ENCODE results near the gene NOP9.

Gene NOP9

GRCh38 chr14:24314377-24315193 lies 14.9 kb downstream of the NOP9 start:
- H4K20me1 ChIP-seq (ENCODE audit: insufficient read depth, low read length), result no peaks in the 10 kb centered on the region
- peaks cover 32% of the 10 kb centered on the region for H3K4me1 ChIP-seq (ENCODE audit: insufficient read depth, low read length, severe bottlenecking)
- H3K27ac ChIP-seq (ENCODE audit: low read depth, low read length, poor library complexity, severe bottlenecking), result no peak overlapping the region
- no peak overlapping the region for H3K4me2 ChIP-seq (ENCODE audit: low read length)
- no peaks in the 10 kb centered on the region for H3K9me3 ChIP-seq (ENCODE audit: low read length)
- no peaks in the 10 kb centered on the region; the same call in 1 of the 2 replicates for H3K27me3 ChIP-seq (ENCODE audit: insufficient read depth, low read length)
- no peaks in the 10 kb centered on the region for H3F3A ChIP-seq (ENCODE audit: insufficient read depth, low read length)
- H2AFZ ChIP-seq (ENCODE audit: low read length), result no peak overlapping the region
- no peak overlapping the region for H3K4me3 ChIP-seq (ENCODE audit: low read depth, low read length, poor library complexity, severe bottlenecking)
- H3K9ac ChIP-seq (ENCODE audit: low read length), result no peak overlapping the region
- no peaks in the 10 kb centered on the region for H3K9me2 ChIP-seq (ENCODE audit: low read depth, low read length)
- TF ChIP-seq EZH2 (IDR thresholded peaks at IDR 0.05; ENCODE audit: borderline replicate concordance, low read length) (no peak), CTCF (IDR thresholded peaks at IDR 0.05; ENCODE audit: low read length) (no peak)
- H3K79me2 ChIP-seq (ENCODE audit: insufficient read depth, low read length), result no peaks in the 10 kb centered on the region
- H3K36me3 ChIP-seq (ENCODE audit: insufficient read depth, low read length), result no peaks in the 10 kb centered on the region

GRCh38 chr14:24315243-24315806 lies 15.7 kb downstream of the NOP9 start:
- Histone ChIP-seq H4K20me1 (ENCODE audit: insufficient read depth, low read length) (no peaks in the 10 kb centered on the region), H3K4me1 (ENCODE audit: insufficient read depth, low read length, severe bottlenecking) (peaks cover 25% of the 10 kb centered on the region), H3K9ac (ENCODE audit: low read length) (no peak overlapping the region), H2AFZ (ENCODE audit: low read length) (no peak overlapping the region), H3K27ac (ENCODE audit: low read depth, low read length, poor library complexity, severe bottlenecking) (no peak overlapping the region), H3F3A (ENCODE audit: insufficient read depth, low read length) (no peaks in the 10 kb centered on the region), H3K27me3 (ENCODE audit: insufficient read depth, low read length) (no peaks in the 10 kb centered on the region; the same call in 1 of the 2 replicates), H3K9me3 (ENCODE audit: low read length) (no peaks in the 10 kb centered on the region), H3K9me2 (ENCODE audit: low read depth, low read length) (no peaks in the 10 kb centered on the region), H3K36me3 (ENCODE audit: insufficient read depth, low read length) (no peaks in the 10 kb centered on the region), H3K79me2 (ENCODE audit: insufficient read depth, low read length) (no peaks in the 10 kb centered on the region), H3K4me2 (ENCODE audit: low read length) (no peak overlapping the region), H3K4me3 (ENCODE audit: low read depth, low read length, poor library complexity, severe bottlenecking) (no peak overlapping the region)
- TF ChIP-seq CTCF (IDR thresholded peaks at IDR 0.05; ENCODE audit: low read length) (no peak), EZH2 (IDR thresholded peaks at IDR 0.05; ENCODE audit: borderline replicate concordance, low read length) (no peak)

GRCh38 chr14:24315807-24316596 lies 16.4 kb downstream of the NOP9 start:
- no peak for TF ChIP-seq CTCF (IDR thresholded peaks at IDR 0.05; ENCODE audit: low read length)
- TF ChIP-seq EZH2 (IDR thresholded peaks at IDR 0.05; ENCODE audit: borderline replicate concordance, low read length), result no peak
- Histone ChIP-seq H3K4me2 (ENCODE audit: low read length) (no peak overlapping the region), H4K20me1 (ENCODE audit: insufficient read depth, low read length) (no peaks in the 10 kb centered on the region)

More at GRCh38 chr14:24315807-24316596, 16.4 kb downstream of the NOP9 start:
- Histone ChIP-seq H3K79me2 (ENCODE audit: insufficient read depth, low read length) (no peaks in the 10 kb centered on the region), H3K36me3 (ENCODE audit: insufficient read depth, low read length) (no peaks in the 10 kb centered on the region), H3K9me3 (ENCODE audit: low read length) (no peaks in the 10 kb centered on the region), H3K4me3 (ENCODE audit: low read depth, low read length, poor library complexity, severe bottlenecking) (no peak overlapping the region), H2AFZ (ENCODE audit: low read length) (no peak overlapping the region), H3F3A (ENCODE audit: insufficient read depth, low read length) (no peaks in the 10 kb centered on the region), H3K9ac (ENCODE audit: low read length) (no peak overlapping the region), H3K27me3 (ENCODE audit: insufficient read depth, low read length) (no peaks in the 10 kb centered on the region; the same call in 1 of the 2 replicates), H3K9me2 (ENCODE audit: low read depth, low read length) (no peaks in the 10 kb centered on the region), H3K27ac (ENCODE audit: low read depth, low read length, poor library complexity, severe bottlenecking) (no peak overlapping the region), H3K4me1 (ENCODE audit: insufficient read depth, low read length, severe bottlenecking) (peaks cover 18% of the 10 kb centered on the region)
